Endothelial cell of umbilical vein (primary cell): ENCODE data around the gene LOXL1. TPM values are rescaled to one million over a fixed set of nuclear protein-coding genes. Genes with fewer than 3 reads are reported as not detected.

Source experiments
- BruUV-seq: library from RNA; stranded (reverse); fragments of 400-500 nt; replicated peaks from 2 replicates; lab custom pipeline; 2021; lab: Mats Ljungman, UMichigan
- CTCF ChIA-PET: fragments of 300-600, 350-600 bp; sonication (Branson Sonifier 250); formaldehyde crosslinking; loops from one replicate; lab custom pipeline; 2021; ENCODE audit warnings: antibody characterized with exemption, inconsistent platforms; lab: Charles Lee
- POLR2A ChIA-PET: fragments of 300-600, 350-600 bp; sonication (Branson Sonifier 250); formaldehyde crosslinking; loops from one replicate; lab custom pipeline; 2021; ENCODE audit warnings: antibody characterized with exemption, inconsistent platforms; lab: Charles Lee
- DNase-seq: peaks from one replicate; pipeline ENCODE4 v3.0.0-alpha.2; 2011; ENCODE audit warnings: low read depth, low spot score
- FAIRE-seq: peaks from 2 replicates; lab custom pipeline; 2011; peaks lifted over from hg19 to GRCh38; lab: Jason Lieb, UNC
- H2AFZ ChIP-seq: 2 replicates; pipeline ENCODE4 v1.6.0; 2012; ENCODE audit warnings: low read depth, low read length, control low read depth, inconsistent platforms
- H3K27ac ChIP-seq: 2 replicates; pipeline ENCODE4 v1.5.1; 2011; ENCODE audit warnings: low read depth, mild to moderate bottlenecking, control low read depth, low read length, moderate library complexity; ENCODE audit not compliant: insufficient read depth
- H3K27me3 ChIP-seq, 2 experiments: 2 replicates each; pipeline versions ENCODE4 v1.6.0 to v1.6.1; 2011; ENCODE audit warnings: low read length in 2 of 2, mixed read lengths in 1 of 2; ENCODE audit not compliant: control insufficient read depth in 2 of 2, insufficient read depth in 2 of 2
- H3K36me3 ChIP-seq, 2 experiments: 2 replicates in 1 of 2; 3 replicates in 1 of 2; pipeline ENCODE4 v1.5.1; 2011; ENCODE audit warnings: low read length in 2 of 2, mild to moderate bottlenecking in 1 of 2, moderate library complexity in 1 of 2; ENCODE audit not compliant: control insufficient read depth in 2 of 2, insufficient read depth in 2 of 2; ENCODE audit errors: extremely low read depth in 1 of 2
- H3K4me1 ChIP-seq: 3 replicates; pipeline ENCODE4 v1.5.1; 2011; ENCODE audit warnings: mild to moderate bottlenecking, low read length; ENCODE audit not compliant: control insufficient read depth, insufficient read depth; ENCODE audit errors: extremely low read depth
- H3K4me2 ChIP-seq: 2 replicates; pipeline ENCODE4 v1.6.1; 2011; ENCODE audit warnings: low read length, control low read depth, mixed read lengths; ENCODE audit not compliant: insufficient read depth
- H3K4me3 ChIP-seq, 3 experiments: fragments of 200-600 bp in 1 of 3; sonication (generic), shearing (Covaris generic) in 1 of 3; replicated peaks in 1 of 3; 2 replicates each; pipeline ENCODE4 v1.5.1; 2011 to 2016; ENCODE audit warnings: control low read depth in 3 of 3, low read length in 3 of 3, mild to moderate bottlenecking in 2 of 3, inconsistent platforms in 1 of 3, low read depth in 1 of 3, moderate library complexity in 1 of 3; ENCODE audit not compliant: insufficient read depth in 1 of 3
- H3K79me2 ChIP-seq: 2 replicates; pipeline ENCODE4 v1.6.0; 2012; ENCODE audit warnings: low read length, inconsistent platforms; ENCODE audit not compliant: control insufficient read depth, insufficient read depth
- H3K9ac ChIP-seq: replicated peaks from 2 replicates; pipeline ENCODE3; 2011; ENCODE audit warnings: low read length, control low read depth; ENCODE audit not compliant: insufficient read depth; ENCODE audit errors: extremely low read depth
- H3K9me1 ChIP-seq: replicated peaks from 3 replicates; pipeline ENCODE4 v1.6.0; 2011; ENCODE audit warnings: mild to moderate bottlenecking, low read length; ENCODE audit not compliant: control insufficient read depth, insufficient read depth; ENCODE audit errors: extremely low read depth
- H3K9me3 ChIP-seq: replicated peaks from 2 replicates; pipeline ENCODE4 v1.5.1; 2012; ENCODE audit warnings: low read length, inconsistent platforms; ENCODE audit not compliant: control insufficient read depth, insufficient read depth
- H4K20me1 ChIP-seq: replicated peaks from 2 replicates; pipeline ENCODE3; 2011; ENCODE audit warnings: mild to moderate bottlenecking, low read length; ENCODE audit not compliant: control insufficient read depth, insufficient read depth; ENCODE audit errors: extremely low read depth
- FOS ChIP-seq: IDR thresholded peaks from 2 replicates; pipeline ENCODE4 v1.6.1; 2011; ENCODE audit warnings: mild to moderate bottlenecking, low read length, moderate library complexity, borderline replicate concordance; ENCODE audit not compliant: insufficient read depth
- GATA2 ChIP-seq: IDR thresholded peaks from 2 replicates; pipeline ENCODE4 v1.7.0; 2011; ENCODE audit warnings: low read depth, mild to moderate bottlenecking, moderate library complexity, mixed read lengths, low read length; ENCODE audit not compliant: insufficient read length, insufficient read depth
- JUN ChIP-seq: IDR thresholded peaks from 2 replicates; pipeline ENCODE4 v1.6.1; 2011; ENCODE audit warnings: borderline replicate concordance, low read depth; ENCODE audit not compliant: insufficient read length, insufficient read depth
- POLR2A ChIP-seq: IDR thresholded peaks from 2 replicates; pipeline ENCODE4 v1.6.1; 2012; ENCODE audit warnings: low read depth, mild to moderate bottlenecking, control low read depth, low read length
- POLR2AphosphoS5 ChIP-seq: IDR thresholded peaks from 2 replicates; pipeline ENCODE4 v1.6.1; 2012; ENCODE audit warnings: low read depth, mild to moderate bottlenecking, control low read depth, low read length, moderate library complexity; ENCODE audit not compliant: insufficient read depth
- dilution Hi-C: fragments of 300-500 bp; cut with MboI; formaldehyde crosslinking; loops from one replicate; pipeline ENCODE4 v1.15.0; 2019; ENCODE audit warnings: low sequenced_read_pairs; ENCODE audit not compliant: extremely low pct_ligation_motif_present
- intact Hi-C: fragments of 100-400 bp; cut with micrococcal nuclease; formaldehyde crosslinking; loops from one replicate; pipeline ENCODE4 v1.10.0; 2022
- polyA plus RNA-seq, 4 experiments: library from polyadenylated mRNA; depleted of rRNA in 3 of 4; stranded (reverse) in 3 of 4; unstranded in 1 of 4; fragments of >200 nt; gene quantifications; 2 replicates each; pipeline versions ENCODE4 v1.2.1 to v1.2.3, GENCODE V29; 2011 to 2012; ENCODE audit warnings: missing spikeins in 1 of 4
- total RNA-seq: library from RNA; stranded (reverse); gene quantifications from 2 replicates; pipeline ENCODE4 v1.2.3, GENCODE V29; 2021
- TF ChIP-seq, protein P1 (sequence below): IDR thresholded peaks from 2 replicates; pipeline ENCODE4 v1.6.1; 2011; ENCODE audit not compliant: insufficient read depth, insufficient read length
- TF ChIP-seq, protein P2 (sequence below), 2 donors: IDR thresholded peaks; 1 replicate in 1 of 2; 2 replicates in 1 of 2; pipeline ENCODE4 v1.5.1; 2011; ENCODE audit warnings: low read length in 2 of 2, mild to moderate bottlenecking in 2 of 2, moderate library complexity in 2 of 2, control low read depth in 1 of 2, inconsistent platforms in 1 of 2, low read depth in 1 of 2; ENCODE audit not compliant: insufficient read depth in 1 of 2; ENCODE audit errors: extremely low read depth in 1 of 2

Gene LOXL1
- total and polyA plus RNA-seq, 2 donors (not counting 3 experiments of a cell fraction or from before 2014, with no cell fraction given), result 5.2 to 14.4 TPM

DNA sequence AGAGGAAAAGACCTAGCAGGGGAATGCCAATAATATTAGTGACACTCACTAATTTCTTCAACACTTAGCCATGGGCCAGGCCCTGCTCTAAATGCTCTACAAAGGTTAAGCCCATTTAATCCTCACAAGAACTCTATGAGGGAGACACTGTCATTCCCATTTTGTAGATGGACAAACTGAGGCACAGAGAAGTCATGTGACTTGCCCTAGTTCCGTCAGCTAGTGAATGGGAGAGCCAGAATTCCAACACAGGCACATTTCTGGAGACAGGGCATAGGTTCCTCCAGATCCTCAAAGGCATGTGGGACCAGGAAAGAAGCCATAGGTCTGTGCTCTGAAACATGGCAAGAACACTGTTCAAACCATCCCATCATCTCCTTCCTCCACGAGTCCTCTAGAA lies 31.5 kb downstream of the LOXL1 start:
- Histone ChIP-seq H3K27me3 (no peaks in the 10 kb centered on the region), H3K27ac (no peak overlapping the region), H4K20me1 (no peaks in the 10 kb centered on the region), H3K4me1 (peaks cover 14% of the 10 kb centered on the region), H3K4me3 (no peak overlapping the region), H3K9me1 (no peaks in the 10 kb centered on the region), H3K9me3 (no peaks in the 10 kb centered on the region), H3K36me3 (no peaks in the 10 kb centered on the region), H2AFZ (no peak overlapping the region), H3K9ac (no peak overlapping the region), H3K79me2 (no peaks in the 10 kb centered on the region), H3K4me2 (no peak overlapping the region)
- no TSS peak for BruUV-seq
- ChIA-PET POLR2A (no interaction called here), CTCF (interaction anchor here (2.7 kb wide), 1 partner anchor 15 kb away, joined by 19 read pairs; no protein-coding TSS in a partner anchor)
- TF ChIP-seq JUN, result no peak
- TF ChIP-seq, protein P1, sequence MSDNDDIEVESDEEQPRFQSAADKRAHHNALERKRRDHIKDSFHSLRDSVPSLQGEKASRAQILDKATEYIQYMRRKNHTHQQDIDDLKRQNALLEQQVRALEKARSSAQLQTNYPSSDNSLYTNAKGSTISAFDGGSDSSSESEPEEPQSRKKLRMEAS, result no peak
- TF ChIP-seq, protein P2, sequence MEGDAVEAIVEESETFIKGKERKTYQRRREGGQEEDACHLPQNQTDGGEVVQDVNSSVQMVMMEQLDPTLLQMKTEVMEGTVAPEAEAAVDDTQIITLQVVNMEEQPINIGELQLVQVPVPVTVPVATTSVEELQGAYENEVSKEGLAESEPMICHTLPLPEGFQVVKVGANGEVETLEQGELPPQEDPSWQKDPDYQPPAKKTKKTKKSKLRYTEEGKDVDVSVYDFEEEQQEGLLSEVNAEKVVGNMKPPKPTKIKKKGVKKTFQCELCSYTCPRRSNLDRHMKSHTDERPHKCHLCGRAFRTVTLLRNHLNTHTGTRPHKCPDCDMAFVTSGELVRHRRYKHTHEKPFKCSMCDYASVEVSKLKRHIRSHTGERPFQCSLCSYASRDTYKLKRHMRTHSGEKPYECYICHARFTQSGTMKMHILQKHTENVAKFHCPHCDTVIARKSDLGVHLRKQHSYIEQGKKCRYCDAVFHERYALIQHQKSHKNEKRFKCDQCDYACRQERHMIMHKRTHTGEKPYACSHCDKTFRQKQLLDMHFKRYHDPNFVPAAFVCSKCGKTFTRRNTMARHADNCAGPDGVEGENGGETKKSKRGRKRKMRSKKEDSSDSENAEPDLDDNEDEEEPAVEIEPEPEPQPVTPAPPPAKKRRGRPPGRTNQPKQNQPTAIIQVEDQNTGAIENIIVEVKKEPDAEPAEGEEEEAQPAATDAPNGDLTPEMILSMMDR (IDR thresholded peaks at IDR 0.05; ENCODE audit: extremely low read depth in 1 of 2, insufficient read depth in 1 of 2, low read depth in 1 of 2, low read length in 2 of 2), result no peak
- no peak for TF ChIP-seq FOS
- dilution Hi-C loops, result no loop called here
- intact Hi-C loops, result no loop called here
- FAIRE-seq (no peak), DNase-seq (no peak)

DNA sequence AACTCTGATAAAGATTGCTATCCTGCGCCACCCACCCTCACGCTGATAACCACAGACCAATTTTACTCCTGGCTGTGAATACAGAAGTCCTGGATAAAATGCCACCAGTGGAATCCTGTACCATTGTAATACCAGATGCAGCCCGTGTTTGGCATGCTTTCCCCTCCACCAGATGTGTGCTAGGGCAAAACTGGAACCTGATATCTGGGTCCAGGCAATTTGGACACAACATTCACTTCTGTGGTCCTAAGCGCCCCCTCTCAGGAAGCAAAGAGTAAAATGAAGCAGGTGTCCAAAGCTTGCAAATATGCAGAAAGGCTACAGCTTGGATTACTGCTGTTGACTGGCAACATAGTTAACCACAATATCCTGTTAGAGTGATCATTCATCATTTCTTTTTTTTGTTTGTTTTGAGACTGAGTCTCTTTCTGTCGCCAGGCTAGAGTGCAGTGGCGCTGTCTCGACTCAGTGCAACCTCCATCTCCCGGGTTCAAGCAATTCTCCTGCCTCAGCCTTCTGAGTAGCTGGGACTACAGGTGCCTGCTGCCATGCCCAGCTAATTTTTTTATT lies 32.8 kb downstream of the LOXL1 start:
- Histone ChIP-seq H3K4me1 (peaks cover 18% of the 10 kb centered on the region), H3K36me3 (no peaks in the 10 kb centered on the region), H3K9me1 (no peaks in the 10 kb centered on the region), H3K9ac (no peak overlapping the region), H3K4me3 (no peak overlapping the region), H3K79me2 (no peaks in the 10 kb centered on the region), H2AFZ (no peak overlapping the region), H3K9me3 (no peaks in the 10 kb centered on the region), H3K4me2 (no peak overlapping the region), H3K27me3 (no peaks in the 10 kb centered on the region), H4K20me1 (no peaks in the 10 kb centered on the region), H3K27ac (no peak overlapping the region)
- TF ChIP-seq POLR2AphosphoS5 (no peak), POLR2A (no peak), GATA2 (no peak)
- TF ChIP-seq, protein P1, result no peak
- DNase-seq, result no peak
- ChIA-PET POLR2A (no interaction called here), CTCF (interaction anchor here (0.6 to 3.4 kb wide), 4 partner anchors 8 to 78 kb away, joined by 3 to 29 read pairs (median 3); no protein-coding TSS in a partner anchor)
- no TSS peak for BruUV-seq
- FAIRE-seq, result peak; percentile 8
- dilution Hi-C loops (no loop called here), intact Hi-C loops (no loop called here)
